IPS-20b (cell line): Measurements from ENCODE around the gene FAM83F.

ENCODE experiments used
- H3K27ac ChIP-seq: one replicate; pipeline ENCODE4 v1.5.1; 2013; ENCODE audit warnings: low read length
- H3K27me3 ChIP-seq: 2 replicates; pipeline ENCODE4 v1.6.1; 2013; ENCODE audit warnings: mild to moderate bottlenecking, low read length, inconsistent platforms; ENCODE audit not compliant: insufficient read depth
- H3K36me3 ChIP-seq: 2 replicates; pipeline ENCODE4 v1.6.1; 2013; ENCODE audit warnings: low read depth, mild to moderate bottlenecking, inconsistent platforms, low read length, moderate library complexity; ENCODE audit not compliant: insufficient read depth
- H3K4me1 ChIP-seq: 2 replicates; pipeline ENCODE4 v1.6.1; 2013; ENCODE audit warnings: mild to moderate bottlenecking, control low read depth, inconsistent platforms, low read length, moderate library complexity; ENCODE audit not compliant: insufficient read depth
- H3K4me3 ChIP-seq: 2 replicates; pipeline ENCODE4 v1.5.1; 2013; ENCODE audit warnings: mild to moderate bottlenecking, low read length, inconsistent platforms
- H3K9ac ChIP-seq: 2 replicates; pipeline ENCODE4 v1.6.1; 2013; ENCODE audit warnings: low read depth, mild to moderate bottlenecking, inconsistent platforms, low read length, moderate library complexity
- H3K9me3 ChIP-seq: 2 replicates; pipeline ENCODE4 v1.6.1; 2013; ENCODE audit warnings: mild to moderate bottlenecking, low read depth, low read length, inconsistent platforms; ENCODE audit not compliant: insufficient read depth

Gene FAM83F

DNA sequence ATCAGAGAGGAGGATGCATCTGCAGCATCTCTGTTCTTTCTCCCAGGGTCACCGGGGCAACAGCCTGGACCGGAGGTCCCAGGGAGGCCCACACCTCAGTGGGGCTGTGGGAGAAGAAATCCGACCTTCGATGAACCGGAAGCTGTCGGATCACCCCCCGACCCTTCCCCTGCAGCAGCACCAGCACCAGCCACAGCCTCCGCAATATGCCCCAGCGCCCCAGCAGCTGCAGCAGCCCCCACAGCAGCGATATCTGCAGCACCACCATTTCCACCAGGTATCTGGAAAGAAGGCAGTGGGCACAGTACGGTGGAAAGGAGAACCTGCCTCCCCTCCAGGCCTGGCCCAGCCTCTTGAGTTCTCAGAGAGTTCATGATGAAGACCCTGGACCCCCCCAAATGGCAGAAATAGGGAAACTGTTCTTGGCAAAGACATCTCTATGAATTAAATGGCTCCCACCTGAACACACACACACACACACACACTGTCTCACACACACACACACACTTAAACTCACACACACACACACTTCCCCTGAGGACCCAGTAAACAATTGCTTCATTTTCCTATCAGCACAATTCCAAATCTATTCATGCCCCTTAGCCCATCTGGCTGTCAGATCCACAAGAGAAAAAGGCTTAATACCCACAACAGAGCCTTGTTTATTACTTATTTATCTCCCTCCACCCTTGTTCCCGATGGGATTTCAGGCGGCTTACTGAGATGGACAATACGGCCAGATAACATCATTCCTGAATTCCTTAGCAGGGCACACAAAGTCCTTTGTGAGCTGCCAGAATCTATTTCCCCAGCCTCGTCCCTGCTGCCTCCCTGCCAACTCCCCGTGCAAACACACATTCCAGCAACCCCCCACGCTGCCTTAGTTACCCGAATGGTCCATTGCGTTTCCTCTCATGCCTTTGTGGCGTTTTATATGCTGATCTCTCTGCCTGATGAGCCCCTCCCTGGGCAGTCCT lies 26.5 kb upstream of the FAM83F start:
- Histone ChIP-seq H3K27me3 (no peaks in the 10 kb centered on the region), H3K9me3 (no peaks in the 10 kb centered on the region), H3K27ac (no peak overlapping the region), H3K4me1 (no peaks in the 10 kb centered on the region), H3K36me3 (no peaks in the 10 kb centered on the region), H3K9ac (no peak overlapping the region), H3K4me3 (no peak overlapping the region)

DNA sequence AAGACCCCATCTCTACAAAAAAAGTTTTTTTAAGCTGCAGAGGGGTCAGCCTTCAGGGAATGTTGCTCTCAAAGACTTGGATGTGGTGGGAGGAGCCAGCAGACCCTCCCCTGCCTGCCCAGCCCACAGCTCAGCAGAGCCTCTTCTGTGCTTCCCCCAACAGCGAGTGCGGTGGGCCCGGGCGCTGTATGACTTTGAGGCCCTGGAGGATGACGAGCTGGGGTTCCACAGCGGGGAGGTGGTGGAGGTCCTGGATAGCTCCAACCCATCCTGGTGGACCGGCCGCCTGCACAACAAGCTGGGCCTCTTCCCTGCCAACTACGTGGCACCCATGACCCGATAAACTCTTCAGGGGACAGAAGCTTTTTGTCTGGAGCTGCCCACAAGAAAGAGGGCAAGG lies 24.0 kb upstream of the FAM83F start:
- no peaks in the 10 kb centered on the region for H3K9me3 ChIP-seq
- H3K4me3 ChIP-seq = no peak overlapping the region
- H3K4me1 ChIP-seq = no peaks in the 10 kb centered on the region
- no peak overlapping the region for H3K27ac ChIP-seq
- peaks cover 2% of the 10 kb centered on the region; the same call in 1 of the 2 replicates for H3K27me3 ChIP-seq
- H3K9ac ChIP-seq = no peak overlapping the region
- H3K36me3 ChIP-seq = no peaks in the 10 kb centered on the region

DNA sequence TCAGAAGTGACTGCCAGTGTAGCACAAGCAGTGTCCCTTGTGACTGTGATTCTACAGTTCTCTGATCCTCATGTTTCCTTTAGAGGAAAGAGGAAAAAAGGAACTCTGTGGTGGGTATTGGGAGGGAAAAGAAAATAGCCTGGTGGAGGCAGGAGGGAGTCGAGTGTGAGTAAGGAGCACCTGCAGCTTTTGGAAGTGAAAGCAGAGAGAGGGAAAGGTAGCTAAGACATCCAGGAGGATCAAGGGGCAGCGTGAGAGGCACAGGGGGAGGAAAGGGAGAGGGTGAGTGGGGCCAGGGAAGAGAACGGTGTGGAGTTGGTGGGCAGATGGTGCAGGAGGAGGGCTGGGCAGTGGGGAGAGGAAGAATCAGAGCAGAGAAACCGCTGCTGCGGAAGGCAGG lies 22.1 kb upstream of the FAM83F start:
- H3K27me3 ChIP-seq = peaks cover 12% of the 10 kb centered on the region; the same call in 1 of the 2 replicates
- H3K9ac ChIP-seq = no peak overlapping the region
- no peak overlapping the region for H3K27ac ChIP-seq
- H3K9me3 ChIP-seq = no peaks in the 10 kb centered on the region
- H3K36me3 ChIP-seq = no peaks in the 10 kb centered on the region
- H3K4me3 ChIP-seq = no peak overlapping the region
- H3K4me1 ChIP-seq = no peaks in the 10 kb centered on the region

DNA sequence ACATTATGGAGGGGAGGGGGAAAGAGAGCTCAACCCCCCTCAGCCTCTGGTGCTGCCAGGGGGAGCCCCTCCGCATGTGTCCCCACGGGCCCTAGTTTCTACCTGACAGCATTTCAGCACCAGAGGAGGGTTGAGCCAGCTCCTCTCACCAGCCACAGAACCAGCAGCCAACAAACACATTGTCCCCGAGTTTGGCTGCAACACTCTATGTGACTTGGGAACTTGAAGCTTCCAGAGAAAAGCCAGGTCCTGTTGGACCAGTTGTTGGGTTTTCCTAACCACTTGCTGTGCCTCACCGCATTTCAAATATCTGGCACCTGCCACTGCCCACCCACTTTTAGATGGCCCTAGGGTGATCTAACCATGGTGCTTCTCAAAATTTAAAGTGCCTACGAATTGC lies 21.1 kb upstream of the FAM83F start:
- Histone ChIP-seq H3K4me1 (no peaks in the 10 kb centered on the region), H3K27ac (no peak overlapping the region), H3K36me3 (no peaks in the 10 kb centered on the region), H3K9me3 (no peaks in the 10 kb centered on the region), H3K9ac (no peak overlapping the region), H3K27me3 (peaks cover 12% of the 10 kb centered on the region; the same call in 1 of the 2 replicates), H3K4me3 (no peak overlapping the region)

DNA sequence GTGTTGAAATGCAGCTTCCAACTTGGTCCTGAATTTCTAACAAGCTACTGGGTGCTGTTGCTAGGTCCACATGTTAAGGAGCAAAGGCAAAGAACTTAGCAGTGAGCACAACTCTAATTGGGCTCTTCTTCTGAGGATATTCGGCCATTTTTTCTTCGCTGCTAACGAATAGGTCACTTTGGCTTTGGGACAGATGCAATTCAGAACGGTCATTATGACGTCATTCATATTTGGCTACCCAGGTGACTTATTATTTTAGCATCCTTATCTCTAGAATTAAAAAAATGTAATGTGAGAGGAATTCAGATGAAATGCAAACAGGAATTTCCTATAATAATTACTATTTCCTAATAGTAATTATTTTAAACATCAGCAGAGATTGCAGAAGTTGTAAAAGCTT lies 20.7 kb upstream of the FAM83F start:
- Histone ChIP-seq H3K9me3 (no peaks in the 10 kb centered on the region), H3K27me3 (peaks cover 12% of the 10 kb centered on the region; the same call in 1 of the 2 replicates), H3K27ac (no peak overlapping the region), H3K9ac (no peak overlapping the region), H3K4me3 (no peak overlapping the region), H3K36me3 (no peaks in the 10 kb centered on the region), H3K4me1 (no peaks in the 10 kb centered on the region)

- H3K27me3 ChIP-seq = peaks cover 12% of the 10 kb centered on the region; the same call in 1 of the 2 replicates
Measured at GRCh38 chr22:39979048-39979447, 15.7 kb upstream of the FAM83F start.

DNA sequence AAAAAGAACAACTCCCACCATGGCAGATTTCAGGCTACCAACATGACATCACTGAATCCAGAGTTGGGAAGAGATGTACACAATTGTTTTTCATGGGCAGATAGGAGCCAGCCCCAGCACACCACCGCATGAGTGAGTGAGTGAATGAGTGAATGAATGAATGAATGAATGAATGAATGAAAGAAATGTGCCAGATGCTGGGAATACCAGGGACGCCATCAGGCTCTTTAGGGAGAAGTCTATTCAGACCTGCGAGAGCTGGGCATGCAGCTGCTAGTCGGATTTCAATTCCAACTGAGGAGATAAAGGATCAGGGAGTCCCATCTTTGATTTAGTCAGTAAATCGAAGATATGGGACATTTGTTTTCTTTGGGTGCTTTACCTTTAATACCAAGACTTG lies 15.3 kb upstream of the FAM83F start:
- no peak overlapping the region for H3K4me3 ChIP-seq
- no peaks in the 10 kb centered on the region for H3K9me3 ChIP-seq
- no peak overlapping the region for H3K27ac ChIP-seq
- H3K4me1 ChIP-seq = no peaks in the 10 kb centered on the region
- H3K9ac ChIP-seq = no peak overlapping the region
- peaks cover 12% of the 10 kb centered on the region; the same call in 1 of the 2 replicates for H3K27me3 ChIP-seq
- H3K36me3 ChIP-seq = no peaks in the 10 kb centered on the region

More at GRCh38 chr22:39979048-39979447, 15.7 kb upstream of the FAM83F start:
- H3K9ac ChIP-seq = no peak overlapping the region
- no peaks in the 10 kb centered on the region for H3K36me3 ChIP-seq
- no peak overlapping the region for H3K4me3 ChIP-seq
- no peaks in the 10 kb centered on the region for H3K4me1 ChIP-seq
- no peaks in the 10 kb centered on the region for H3K9me3 ChIP-seq
- no peak overlapping the region for H3K27ac ChIP-seq

DNA sequence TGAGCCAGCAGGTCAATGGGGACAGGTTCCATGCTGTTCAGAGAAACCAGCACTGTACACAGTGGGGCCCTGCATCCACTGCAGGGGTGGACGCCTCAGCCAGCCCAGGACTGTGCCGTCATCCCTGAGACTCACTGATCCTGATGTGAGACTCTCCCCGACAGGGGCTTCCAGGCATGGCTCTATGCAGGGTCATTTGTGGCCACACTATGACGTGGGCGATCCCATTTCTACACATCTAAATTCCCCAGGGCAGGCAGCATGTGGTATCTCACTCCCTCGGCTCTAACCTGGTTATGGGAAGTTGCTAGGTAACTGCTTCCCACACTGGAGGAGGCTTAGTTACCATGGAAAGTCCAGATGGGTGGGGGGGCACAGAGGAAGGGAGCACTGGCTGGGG lies 14.2 kb upstream of the FAM83F start:
- Histone ChIP-seq H3K27me3 (peaks cover 16% of the 10 kb centered on the region; the same call in 1 of the 2 replicates), H3K9ac (no peak overlapping the region), H3K4me3 (no peak overlapping the region), H3K36me3 (no peaks in the 10 kb centered on the region), H3K9me3 (no peaks in the 10 kb centered on the region), H3K27ac (no peak overlapping the region), H3K4me1 (no peaks in the 10 kb centered on the region)

GRCh38 chr22:39983346-39983745 lies 11.4 kb upstream of the FAM83F start:
- H3K9me3 ChIP-seq = no peaks in the 10 kb centered on the region
- no peak overlapping the region for H3K4me3 ChIP-seq
- H3K36me3 ChIP-seq = no peaks in the 10 kb centered on the region
- no peak overlapping the region for H3K9ac ChIP-seq
- no peaks in the 10 kb centered on the region for H3K4me1 ChIP-seq
- no peak overlapping the region for H3K27ac ChIP-seq
- peaks cover 22% of the 10 kb centered on the region; the same call in 1 of the 2 replicates for H3K27me3 ChIP-seq

GRCh38 chr22:39984006-39984405 lies 10.7 kb upstream of the FAM83F start:
- Histone ChIP-seq H3K36me3 (no peaks in the 10 kb centered on the region), H3K27me3 (peaks cover 29% of the 10 kb centered on the region), H3K4me1 (no peaks in the 10 kb centered on the region), H3K9ac (no peak overlapping the region), H3K4me3 (no peak overlapping the region), H3K9me3 (no peaks in the 10 kb centered on the region), H3K27ac (no peak overlapping the region)

DNA sequence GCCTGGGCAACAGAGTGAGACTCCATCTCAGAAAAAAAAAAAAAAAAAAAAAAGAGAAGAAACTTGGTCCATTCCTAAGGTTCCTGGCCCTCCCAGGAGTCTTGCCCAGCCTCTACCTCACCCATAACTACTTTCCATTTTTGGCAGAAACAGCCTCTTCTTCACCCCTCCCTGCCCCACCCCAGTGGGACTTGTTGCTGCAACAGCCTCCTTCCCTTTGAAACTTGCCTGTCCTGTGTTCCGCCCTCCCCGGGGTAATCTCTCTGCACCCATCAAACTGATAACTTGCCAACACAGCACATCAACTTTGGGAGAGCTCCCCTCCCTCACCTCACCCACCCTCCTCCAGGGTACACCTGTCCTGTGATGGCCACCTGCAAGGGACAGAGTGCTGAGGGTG lies 10.0 kb upstream of the FAM83F start:
- no peak overlapping the region for H3K4me3 ChIP-seq
- no peak overlapping the region for H3K27ac ChIP-seq
- H3K27me3 ChIP-seq = peaks cover 36% of the 10 kb centered on the region
- no peaks in the 10 kb centered on the region; the same call in 1 of the 2 replicates for H3K4me1 ChIP-seq
- H3K36me3 ChIP-seq = no peaks in the 10 kb centered on the region
- no peak overlapping the region for H3K9ac ChIP-seq
- no peaks in the 10 kb centered on the region for H3K9me3 ChIP-seq
